ENCODE data around the gene TMPRSS11E.
"Not testable (repeated sequence)": the region's sequence is repeated elsewhere in the genome, so short reads cannot be mapped to it uniquely, and the experiment has no call there.

TMPRSS11E gene

DNA sequence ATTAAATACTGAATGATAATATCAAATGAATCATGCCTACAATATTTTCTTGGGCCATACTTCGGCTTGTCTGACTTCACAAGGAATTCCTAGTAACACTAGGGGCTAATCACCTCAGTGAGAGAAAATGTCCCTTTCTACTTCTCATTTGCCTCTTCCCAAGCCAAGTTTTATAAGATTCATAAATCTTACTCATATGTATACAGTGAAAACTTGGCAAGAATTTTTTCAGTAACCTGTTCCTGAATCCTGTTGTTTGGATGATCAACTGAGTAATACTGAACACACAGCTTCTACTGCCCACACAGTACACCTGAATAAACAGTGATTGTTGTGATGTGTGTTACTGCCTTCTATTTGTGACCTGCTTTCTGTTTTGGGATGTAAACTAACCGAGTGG lies 16.5 kb downstream of the TMPRSS11E start:
- no peak for DNase-seq

GRCh38 chr4:68465058-68465457 lies 17.8 kb downstream of the TMPRSS11E start:
- DNase-seq, result no peak

DNA sequence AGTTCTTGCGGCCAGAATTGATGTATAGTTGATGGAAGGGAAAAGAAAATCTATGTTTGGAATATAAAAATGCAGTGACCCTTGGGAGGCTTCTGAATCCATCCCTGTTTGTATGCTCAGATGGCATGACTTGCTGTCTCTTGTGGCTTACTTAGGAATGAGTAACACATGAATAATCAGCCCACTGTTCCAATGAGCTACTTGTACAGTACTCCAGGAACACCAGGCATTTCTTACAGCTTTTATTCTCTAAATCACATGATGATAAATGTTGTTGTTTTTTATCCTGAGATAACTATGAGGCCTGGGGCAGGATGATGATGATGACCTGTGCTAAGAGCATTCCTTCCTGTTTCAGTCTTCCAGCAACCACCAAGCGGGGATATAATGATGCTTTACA lies 18.9 kb downstream of the TMPRSS11E start:
- peak; percentile 12 for DNase-seq

- DNase-seq, result no peak
These were observed 19.5 kb downstream of the TMPRSS11E start for GRCh38 chr4:68466751-68467150.

GRCh38 chr4:68469482-68469881 lies 22.2 kb downstream of the TMPRSS11E start:
- peak; percentile 78 for DNase-seq

DNA sequence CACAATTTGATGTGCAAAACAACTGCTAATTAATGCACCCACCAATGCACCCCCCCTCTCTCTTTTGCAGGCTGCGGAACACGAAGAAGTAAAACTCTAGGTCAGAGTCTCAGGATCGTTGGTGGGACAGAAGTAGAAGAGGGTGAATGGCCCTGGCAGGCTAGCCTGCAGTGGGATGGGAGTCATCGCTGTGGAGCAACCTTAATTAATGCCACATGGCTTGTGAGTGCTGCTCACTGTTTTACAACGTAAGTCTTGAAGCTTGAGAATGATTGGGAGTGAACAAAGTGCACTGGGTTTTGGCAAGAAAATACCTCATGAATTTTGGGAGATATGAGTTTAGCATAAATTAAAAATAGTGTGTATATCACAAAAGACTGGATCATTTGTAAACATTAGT lies 28.9 kb downstream of the TMPRSS11E start:
- no peak for DNase-seq

- DNase-seq, result no peak
These were observed 42.1 kb downstream of the TMPRSS11E start for GRCh38 chr4:68489338-68489737.

DNA sequence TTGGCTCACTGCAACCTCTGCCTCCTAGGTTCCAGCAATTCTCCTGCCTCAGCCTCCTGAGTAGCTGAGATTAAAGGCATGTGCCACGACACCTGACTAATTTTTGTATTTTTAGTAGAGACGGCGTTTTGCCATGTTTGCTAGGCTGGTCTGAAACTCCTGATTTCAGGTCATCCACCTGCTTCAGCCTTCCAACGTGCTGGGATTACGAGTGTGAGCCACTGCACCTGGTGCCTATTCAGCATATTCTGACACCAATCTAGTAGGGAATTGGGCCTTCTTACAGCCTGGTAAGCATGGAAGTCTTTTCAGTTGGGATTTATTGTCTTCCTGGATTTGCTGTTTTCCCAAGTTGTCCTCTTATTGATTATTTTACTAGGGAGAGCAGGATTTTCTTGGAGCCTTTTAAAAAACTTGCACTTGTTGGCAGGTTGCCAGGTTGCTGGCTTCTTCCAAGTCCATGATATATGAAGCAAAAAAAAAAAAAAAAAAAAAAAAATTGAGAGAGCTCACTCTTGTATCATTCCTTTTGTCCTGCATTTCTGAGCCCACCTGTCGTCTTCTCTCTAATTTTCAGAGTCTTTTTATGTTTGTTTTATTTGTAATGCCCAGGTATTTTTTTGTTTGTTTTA lies 43.7 kb downstream of the TMPRSS11E start:
- DNase-seq, result no peak

GRCh38 chr4:68494688-68495087 lies 47.4 kb downstream of the TMPRSS11E start:
- no peak for DNase-seq

- DNase-seq, result peak; percentile 85
These were observed 51.2 kb downstream of the TMPRSS11E start for GRCh38 chr4:68498413-68499007.

- peak; percentile 30 for DNase-seq
These were observed 51.8 kb downstream of the TMPRSS11E start for GRCh38 chr4:68499021-68499420.

GRCh38 chr4:68503462-68503861 lies 56.2 kb downstream of the TMPRSS11E start:
- not testable (repeated sequence) for DNase-seq

GRCh38 chr4:68504836-68505235 lies 57.6 kb downstream of the TMPRSS11E start:
- DNase-seq, result not testable (repeated sequence)

- DNase-seq, result not testable (repeated sequence)
These were observed 58.2 kb downstream of the TMPRSS11E start for GRCh38 chr4:68505452-68505851.

DNA sequence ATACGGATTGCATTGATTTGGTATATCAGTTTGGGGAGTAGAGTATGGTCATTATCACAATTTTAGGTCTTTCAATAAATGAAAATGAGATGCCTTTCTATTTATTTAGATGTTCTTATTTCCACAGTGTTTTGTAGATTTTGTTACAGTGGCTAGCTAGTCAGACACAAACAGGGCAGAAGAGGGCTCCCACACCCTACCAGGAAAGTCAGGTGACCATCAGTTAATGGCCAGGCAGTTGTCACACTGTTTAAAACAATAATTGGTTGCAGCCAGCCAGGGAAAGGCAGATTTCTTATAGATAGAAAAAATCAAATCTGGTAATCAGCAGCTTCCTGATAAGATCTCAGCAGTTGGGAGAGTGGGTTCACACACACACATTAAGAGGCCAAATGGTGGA lies 71.6 kb downstream of the TMPRSS11E start:
- no peak for DNase-seq

- DNase-seq, result no peak
These were observed 73.7 kb downstream of the TMPRSS11E start for GRCh38 chr4:68520985-68521384.

DNA sequence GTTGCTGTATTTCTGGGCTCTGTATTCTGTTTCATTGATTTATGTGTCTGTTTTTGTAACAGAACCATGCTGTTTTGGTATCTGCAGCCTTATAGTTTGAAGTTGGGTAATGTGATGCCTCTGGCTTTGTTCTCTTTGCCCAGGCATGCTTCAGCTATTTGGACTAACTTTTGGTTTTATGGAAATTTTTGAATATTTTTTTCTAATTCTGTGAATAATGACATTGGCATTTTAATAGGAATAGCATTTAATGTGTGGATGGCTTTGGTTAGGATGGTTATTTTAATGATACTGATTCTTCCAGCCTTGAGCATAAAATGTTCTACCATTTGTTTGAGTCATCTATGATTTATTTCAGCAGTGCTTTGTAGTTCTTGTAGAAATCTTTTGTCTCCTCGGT lies 75.0 kb downstream of the TMPRSS11E start:
- not testable (repeated sequence) for DNase-seq

DNA sequence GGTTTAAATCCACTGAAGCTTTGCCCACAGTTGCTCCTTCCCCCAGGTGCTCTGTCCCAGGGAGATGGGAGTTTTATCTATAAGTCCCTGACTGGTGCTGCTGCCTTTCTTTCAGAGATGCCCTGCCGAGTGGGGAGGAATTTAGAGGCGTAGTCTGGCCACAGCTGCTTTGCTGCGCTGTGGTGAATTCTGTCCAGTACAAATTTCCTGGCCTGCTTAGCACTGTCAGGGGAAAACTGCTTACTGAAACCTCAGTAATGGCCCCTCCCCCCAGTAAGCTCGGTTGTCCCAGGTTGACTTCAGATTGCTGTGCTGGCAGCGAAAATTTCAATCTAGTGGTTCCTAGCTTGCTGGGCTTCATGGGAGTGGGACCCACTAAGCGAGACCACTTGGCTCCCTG lies 88.7 kb downstream of the TMPRSS11E start:
- DNase-seq, result no peak

- DNase-seq, result no peak
These were observed 89.1 kb downstream of the TMPRSS11E start for GRCh38 chr4:68536375-68536774.

GRCh38 chr4:68542742-68543141 lies 95.5 kb downstream of the TMPRSS11E start:
- DNase-seq, result not testable (repeated sequence)

Data from OCI-M1 (cell line).